ENCODE results near the gene PBX3.

The PBX3 gene

GRCh38 chr9:125747053-125747764 lies at the start of gene PBX3:
PBX3 (plus strand) TSS chr9:125747373.
- DNase-seq, result peak; percentile 24

DNA sequence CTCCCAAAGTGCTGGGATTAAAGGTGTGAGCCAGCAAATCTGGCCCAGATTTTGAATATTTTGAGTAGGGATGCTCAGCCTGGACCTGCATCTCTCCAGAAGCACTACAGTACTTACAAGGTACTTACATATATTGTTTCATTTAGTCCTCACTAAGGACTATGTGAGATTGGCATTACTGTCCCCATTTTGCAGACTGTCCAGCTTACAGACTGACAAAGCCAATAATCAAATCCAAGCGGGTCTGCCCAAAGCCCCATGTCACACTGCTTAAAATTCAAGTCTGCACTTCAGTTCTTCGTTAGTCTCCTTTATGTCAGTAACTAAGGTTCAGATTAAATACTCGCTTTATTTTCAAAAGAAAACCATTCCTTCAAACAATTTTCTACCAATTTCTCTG lies 47.3 kb upstream of the PBX3 start:
- no peak for DNase-seq

- no peak for DNase-seq
These were observed 46.4 kb upstream of the PBX3 start for GRCh38 chr9:125700791-125701190.

DNA sequence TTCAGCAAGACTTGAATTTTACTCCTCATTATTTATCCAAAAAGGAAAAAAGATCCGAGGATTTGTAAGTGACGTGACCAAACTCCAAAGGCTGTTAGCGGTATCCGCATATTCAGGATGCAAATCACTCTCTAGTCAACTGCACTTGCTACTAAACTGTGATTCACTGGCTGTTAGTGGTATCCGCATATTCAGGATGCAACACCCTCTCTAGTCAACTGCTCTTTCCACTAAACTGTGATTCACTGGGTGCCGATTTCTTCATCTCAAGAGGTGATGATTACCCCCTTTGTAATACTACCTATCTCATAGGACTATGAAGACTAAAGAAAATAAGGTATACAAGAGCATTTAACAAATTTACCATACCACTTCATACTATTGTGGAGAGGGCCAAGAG lies 45.8 kb upstream of the PBX3 start:
- DNase-seq, result no peak

- DNase-seq, result no peak
These were observed 43.5 kb upstream of the PBX3 start for GRCh38 chr9:125703662-125704061.

GRCh38 chr9:125705893-125706292 lies 41.3 kb upstream of the PBX3 start:
- DNase-seq, result no peak

DNA sequence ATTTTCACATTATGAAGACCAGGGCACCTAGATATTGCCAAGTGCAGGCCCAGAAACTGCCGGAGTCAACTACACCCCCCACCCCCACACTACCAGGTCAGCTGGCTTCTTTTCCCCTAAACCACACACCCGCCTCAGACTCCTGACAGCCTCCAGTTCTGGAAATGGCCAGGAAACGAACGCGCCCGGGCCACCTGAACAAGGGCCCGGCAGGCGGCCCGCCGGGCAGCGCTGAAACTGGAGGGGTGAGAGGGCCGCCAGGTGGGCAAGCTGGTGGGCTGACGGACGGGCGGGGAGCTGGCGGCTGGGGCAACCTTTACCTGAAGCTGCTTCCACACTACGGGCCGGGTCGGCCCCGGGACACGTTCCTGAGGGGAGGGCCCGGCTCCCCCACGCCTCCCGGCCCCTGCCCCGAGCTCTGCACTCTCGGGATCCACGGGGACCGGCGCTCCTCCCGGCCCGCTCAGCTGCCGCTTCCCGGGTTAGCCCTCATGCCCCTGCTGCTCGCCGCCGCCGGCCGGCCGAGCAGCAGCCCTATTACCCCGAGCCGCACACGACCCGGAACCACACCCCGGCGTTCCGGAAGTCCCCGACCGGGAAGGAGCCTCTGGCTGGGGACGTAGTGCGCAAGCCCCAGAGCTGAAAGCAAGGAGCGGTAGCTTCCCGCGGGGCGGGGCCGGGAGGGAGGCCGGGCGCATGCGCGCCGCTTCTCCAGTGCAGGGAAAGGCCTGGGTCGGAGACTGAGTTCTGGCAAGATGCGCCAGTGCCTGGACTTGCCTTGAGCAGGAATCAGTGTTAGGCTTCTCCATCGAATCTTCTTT lies 40.3 kb upstream of the PBX3 start, which contains the start of gene MAPKAP1:
Gene MAPKAP1 (minus strand): TSS at position 558 of the 821 bp plus-strand sequence. CDS start 34,634 bp downstream, outside the sequence.
- peak; percentile 91 for DNase-seq

- DNase-seq, result no peak
These were observed 39.7 kb upstream of the PBX3 start for GRCh38 chr9:125707472-125707804.

- DNase-seq, result no peak
These were observed 20.6 kb upstream of the PBX3 start for GRCh38 chr9:125726456-125727132.

DNA sequence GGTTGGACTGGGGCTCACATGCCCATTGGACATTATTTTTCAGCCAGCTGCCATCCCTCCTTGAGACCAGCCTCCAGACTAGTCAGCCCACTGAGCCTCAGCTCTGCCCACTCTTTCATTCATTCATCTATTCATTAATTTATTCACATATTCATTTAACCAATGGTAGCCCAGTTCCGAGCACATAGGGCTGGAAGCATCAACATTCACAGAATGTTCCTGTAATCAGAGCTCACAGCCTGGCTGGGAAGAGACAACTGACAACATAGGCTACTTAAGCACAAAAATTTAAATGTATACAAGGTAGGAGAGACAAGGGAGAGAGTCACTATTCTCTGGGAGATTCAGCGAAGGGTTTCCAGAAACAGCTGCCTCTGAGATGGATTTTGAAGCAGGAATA lies 17.0 kb upstream of the PBX3 start:
- DNase-seq, result no peak

DNA sequence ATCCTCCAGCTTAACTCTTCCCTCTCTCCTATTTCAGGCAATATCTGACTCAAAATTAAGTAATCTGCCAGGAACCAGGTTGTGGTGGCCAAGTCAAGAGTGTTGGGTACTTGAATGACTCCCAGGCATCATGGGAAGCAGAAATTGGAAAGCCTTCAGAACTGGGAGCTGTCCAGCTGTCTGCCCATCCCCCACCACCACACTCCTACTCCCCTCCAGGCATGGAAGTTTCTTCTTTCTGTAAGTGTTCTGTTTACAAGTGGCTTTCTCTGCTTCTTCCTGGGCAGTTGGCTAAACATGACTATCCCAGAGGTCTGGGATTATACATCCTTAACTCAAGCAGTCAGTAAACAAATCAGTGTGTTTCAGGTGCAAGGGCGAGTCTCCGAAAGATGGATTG lies 14.6 kb upstream of the PBX3 start:
- DNase-seq, result no peak

DNA sequence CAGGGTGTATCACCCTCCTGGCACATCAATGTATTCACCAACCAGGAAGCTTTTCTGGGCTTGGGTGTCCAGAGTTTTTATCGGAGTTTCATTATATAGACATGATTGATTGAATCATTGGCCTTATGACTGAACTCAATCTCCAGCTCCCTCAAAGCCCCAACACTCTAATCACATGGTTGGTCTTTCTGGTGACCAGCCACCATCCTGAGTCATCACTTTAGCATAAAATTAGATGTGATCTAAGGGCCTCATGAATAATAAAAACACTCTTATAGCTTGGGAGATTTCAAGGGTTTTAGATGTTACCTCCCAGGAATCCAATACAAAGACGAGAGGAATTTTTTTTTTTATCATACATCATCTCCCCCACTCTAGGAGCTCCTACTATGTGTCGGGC lies 7.7 kb upstream of the PBX3 start:
- no peak for DNase-seq

DNA sequence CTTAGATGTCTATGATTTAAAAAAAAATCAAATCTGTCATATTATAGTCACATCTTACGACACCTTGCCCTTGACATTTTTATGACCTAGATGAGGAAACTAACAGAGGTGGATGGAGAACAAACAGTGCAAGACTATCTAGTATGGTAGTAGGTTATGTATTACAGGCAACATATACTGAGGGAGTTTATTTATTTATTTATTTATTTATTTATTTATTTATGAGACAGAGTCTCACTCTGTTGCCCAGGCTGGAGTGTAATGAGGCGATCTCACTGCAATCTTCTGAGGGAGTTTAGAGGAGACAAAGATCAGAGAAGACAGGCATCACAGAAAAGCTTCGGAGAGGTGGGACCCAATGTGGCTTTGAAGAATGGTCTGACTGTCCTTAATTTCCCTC lies 4.5 kb upstream of the PBX3 start:
- no peak for DNase-seq

DNA sequence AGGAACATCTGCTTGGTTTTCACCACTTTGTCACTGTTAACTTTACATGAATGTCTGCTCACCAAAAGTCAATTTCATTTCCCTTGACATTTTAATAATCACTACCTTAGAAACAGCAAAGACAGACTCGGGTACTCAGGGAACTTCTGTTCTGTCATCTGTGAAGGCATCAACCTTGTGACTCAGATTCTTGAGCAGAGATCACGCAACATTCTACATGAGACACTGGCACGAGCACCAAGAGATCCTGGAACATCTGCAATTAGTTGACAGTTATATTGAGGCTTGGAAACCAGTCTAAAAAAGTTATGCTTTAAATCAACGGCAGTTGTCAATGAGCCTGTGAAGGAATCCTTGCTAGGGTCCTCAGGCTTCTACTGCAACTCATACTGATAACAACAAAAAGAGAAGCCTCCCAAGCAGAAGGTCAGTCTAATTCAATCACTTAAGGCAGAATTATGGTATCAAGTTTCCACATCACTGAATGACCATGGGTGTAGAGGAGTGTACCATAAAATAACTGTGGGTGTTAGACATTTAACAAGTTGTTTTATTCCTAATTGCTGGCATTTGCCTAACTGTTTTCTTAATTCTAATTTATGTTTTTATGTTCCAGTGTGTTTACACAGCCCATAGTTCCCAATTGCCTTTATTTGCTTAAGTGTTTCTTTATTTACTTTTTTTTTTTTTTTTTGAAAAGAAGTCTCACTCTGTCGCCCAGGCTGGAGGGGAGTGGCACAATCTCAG lies 3.3 kb upstream of the PBX3 start:
- no peak for DNase-seq

GRCh38 chr9:125744616-125745015 lies 2.6 kb upstream of the PBX3 start:
- DNase-seq, result no peak

- DNase-seq, result no peak
These were observed 2.2 kb upstream of the PBX3 start for GRCh38 chr9:125745018-125745417.

DNA sequence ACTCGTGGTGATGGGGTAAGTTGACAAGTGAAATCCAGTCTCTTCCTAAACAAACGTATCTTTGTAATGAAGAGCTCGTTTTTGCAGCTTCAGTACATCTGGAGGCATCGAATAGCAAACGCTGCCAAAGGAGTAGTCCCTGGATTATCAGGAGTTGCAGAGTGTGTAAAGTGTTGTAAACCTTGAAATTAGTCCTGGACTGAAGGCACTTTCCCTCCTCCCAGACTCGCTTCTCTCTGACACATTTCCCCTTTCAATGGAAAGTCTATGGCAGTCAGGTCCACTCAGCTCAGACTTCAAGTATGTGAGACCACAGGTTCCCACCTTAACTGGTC lies 1.5 kb upstream of the PBX3 start:
- DNase-seq, result no peak

GRCh38 chr9:125746017-125746773 lies 978 bp upstream of the PBX3 start:
- peak; percentile 82 for DNase-seq

DNA sequence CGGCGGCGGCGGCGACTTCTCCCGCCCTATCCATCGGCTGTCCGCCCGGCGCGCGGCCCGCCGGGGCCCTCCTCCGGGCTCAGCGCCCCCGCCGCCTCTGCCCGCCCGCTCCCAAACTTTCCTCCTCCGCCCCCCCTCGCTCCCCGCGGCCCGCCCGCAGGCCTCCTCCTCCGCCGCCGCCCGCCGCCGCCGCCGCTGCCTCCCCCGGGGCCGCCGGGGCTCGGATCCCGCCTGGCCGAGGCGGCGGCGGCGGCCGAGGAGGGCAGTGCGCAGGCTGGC lies 460 bp upstream of the PBX3 start:
- DNase-seq, result no peak

GRCh38 chr9:125747765-125748445 lies 732 bp downstream of the PBX3 start:
- no peak for DNase-seq

- peak; percentile 12 for DNase-seq
These were observed 1.4 kb downstream of the PBX3 start for GRCh38 chr9:125748446-125749099.

Measured in NCI-H1105 treated with DMSO at 0.1 percent for 48 hours (cell line).